Endothelial cell of umbilical vein (primary cell): ENCODE data around the gene CITED2. TPM values are rescaled to one million over a fixed set of nuclear protein-coding genes. Genes with fewer than 3 reads are reported as not detected.
A peak's percentile ranks its signal among the peaks of the same experiment; 100 is the strongest.
"Not testable (repeated sequence)": the region's sequence is repeated elsewhere in the genome, so short reads cannot be mapped to it uniquely, and the experiment has no call there.

Source experiments
- BruUV-seq: library from RNA; stranded (reverse); fragments of 400-500 nt; replicated peaks from 2 replicates; lab custom pipeline; 2021; lab: Mats Ljungman, UMichigan
- CTCF ChIA-PET: fragments of 300-600, 350-600 bp; sonication (Branson Sonifier 250); formaldehyde crosslinking; loops from one replicate; lab custom pipeline; 2021; ENCODE audit warnings: antibody characterized with exemption, inconsistent platforms; lab: Charles Lee
- POLR2A ChIA-PET: fragments of 300-600, 350-600 bp; sonication (Branson Sonifier 250); formaldehyde crosslinking; loops from one replicate; lab custom pipeline; 2021; ENCODE audit warnings: antibody characterized with exemption, inconsistent platforms; lab: Charles Lee
- DNase-seq: peaks from one replicate; pipeline ENCODE4 v3.0.0-alpha.2; 2011; ENCODE audit warnings: low read depth, low spot score
- FAIRE-seq: peaks from 2 replicates; lab custom pipeline; 2011; peaks lifted over from hg19 to GRCh38; lab: Jason Lieb, UNC
- H2AFZ ChIP-seq: 2 replicates; pipeline ENCODE4 v1.6.0; 2012; ENCODE audit warnings: low read depth, low read length, control low read depth, inconsistent platforms
- H3K27ac ChIP-seq: 2 replicates; pipeline ENCODE4 v1.5.1; 2011; ENCODE audit warnings: low read depth, mild to moderate bottlenecking, control low read depth, low read length, moderate library complexity; ENCODE audit not compliant: insufficient read depth
- H3K27me3 ChIP-seq, 2 experiments: 2 replicates each; pipeline versions ENCODE4 v1.6.0 to v1.6.1; 2011; ENCODE audit warnings: low read length in 2 of 2, mixed read lengths in 1 of 2; ENCODE audit not compliant: control insufficient read depth in 2 of 2, insufficient read depth in 2 of 2
- H3K36me3 ChIP-seq, 2 experiments: 2 replicates in 1 of 2; 3 replicates in 1 of 2; pipeline ENCODE4 v1.5.1; 2011; ENCODE audit warnings: low read length in 2 of 2, mild to moderate bottlenecking in 1 of 2, moderate library complexity in 1 of 2; ENCODE audit not compliant: control insufficient read depth in 2 of 2, insufficient read depth in 2 of 2; ENCODE audit errors: extremely low read depth in 1 of 2
- H3K4me1 ChIP-seq: 3 replicates; pipeline ENCODE4 v1.5.1; 2011; ENCODE audit warnings: mild to moderate bottlenecking, low read length; ENCODE audit not compliant: control insufficient read depth, insufficient read depth; ENCODE audit errors: extremely low read depth
- H3K4me2 ChIP-seq: 2 replicates; pipeline ENCODE4 v1.6.1; 2011; ENCODE audit warnings: low read length, control low read depth, mixed read lengths; ENCODE audit not compliant: insufficient read depth
- H3K4me3 ChIP-seq, 3 experiments: fragments of 200-600 bp in 1 of 3; sonication (generic), shearing (Covaris generic) in 1 of 3; replicated peaks in 1 of 3; 2 replicates each; pipeline ENCODE4 v1.5.1; 2011 to 2016; ENCODE audit warnings: control low read depth in 3 of 3, low read length in 3 of 3, mild to moderate bottlenecking in 2 of 3, inconsistent platforms in 1 of 3, low read depth in 1 of 3, moderate library complexity in 1 of 3; ENCODE audit not compliant: insufficient read depth in 1 of 3
- H3K79me2 ChIP-seq: 2 replicates; pipeline ENCODE4 v1.6.0; 2012; ENCODE audit warnings: low read length, inconsistent platforms; ENCODE audit not compliant: control insufficient read depth, insufficient read depth
- H3K9ac ChIP-seq: replicated peaks from 2 replicates; pipeline ENCODE3; 2011; ENCODE audit warnings: low read length, control low read depth; ENCODE audit not compliant: insufficient read depth; ENCODE audit errors: extremely low read depth
- H3K9me1 ChIP-seq: replicated peaks from 3 replicates; pipeline ENCODE4 v1.6.0; 2011; ENCODE audit warnings: mild to moderate bottlenecking, low read length; ENCODE audit not compliant: control insufficient read depth, insufficient read depth; ENCODE audit errors: extremely low read depth
- H3K9me3 ChIP-seq: replicated peaks from 2 replicates; pipeline ENCODE4 v1.5.1; 2012; ENCODE audit warnings: low read length, inconsistent platforms; ENCODE audit not compliant: control insufficient read depth, insufficient read depth
- H4K20me1 ChIP-seq: replicated peaks from 2 replicates; pipeline ENCODE3; 2011; ENCODE audit warnings: mild to moderate bottlenecking, low read length; ENCODE audit not compliant: control insufficient read depth, insufficient read depth; ENCODE audit errors: extremely low read depth
- EZH2 ChIP-seq: IDR thresholded peaks from 2 replicates; pipeline ENCODE4 v1.6.1; 2012; ENCODE audit warnings: borderline replicate concordance, low read depth, mild to moderate bottlenecking, moderate library complexity, low read length, inconsistent platforms; ENCODE audit not compliant: severe bottlenecking
- FOS ChIP-seq: IDR thresholded peaks from 2 replicates; pipeline ENCODE4 v1.6.1; 2011; ENCODE audit warnings: mild to moderate bottlenecking, low read length, moderate library complexity, borderline replicate concordance; ENCODE audit not compliant: insufficient read depth
- GATA2 ChIP-seq: IDR thresholded peaks from 2 replicates; pipeline ENCODE4 v1.7.0; 2011; ENCODE audit warnings: low read depth, mild to moderate bottlenecking, moderate library complexity, mixed read lengths, low read length; ENCODE audit not compliant: insufficient read length, insufficient read depth
- JUN ChIP-seq: IDR thresholded peaks from 2 replicates; pipeline ENCODE4 v1.6.1; 2011; ENCODE audit warnings: borderline replicate concordance, low read depth; ENCODE audit not compliant: insufficient read length, insufficient read depth
- MYC ChIP-seq: IDR thresholded peaks from one replicate; pipeline ENCODE4 v1.6.1; 2011; ENCODE audit warnings: mild to moderate bottlenecking, low read depth, low read length
- POLR2A ChIP-seq: IDR thresholded peaks from 2 replicates; pipeline ENCODE4 v1.6.1; 2012; ENCODE audit warnings: low read depth, mild to moderate bottlenecking, control low read depth, low read length
- POLR2AphosphoS5 ChIP-seq: IDR thresholded peaks from 2 replicates; pipeline ENCODE4 v1.6.1; 2012; ENCODE audit warnings: low read depth, mild to moderate bottlenecking, control low read depth, low read length, moderate library complexity; ENCODE audit not compliant: insufficient read depth
- dilution Hi-C: fragments of 300-500 bp; cut with MboI; formaldehyde crosslinking; loops from one replicate; pipeline ENCODE4 v1.15.0; 2019; ENCODE audit warnings: low sequenced_read_pairs; ENCODE audit not compliant: extremely low pct_ligation_motif_present
- intact Hi-C: fragments of 100-400 bp; cut with micrococcal nuclease; formaldehyde crosslinking; loops from one replicate; pipeline ENCODE4 v1.10.0; 2022
- polyA plus RNA-seq, 4 experiments: library from polyadenylated mRNA; depleted of rRNA in 3 of 4; stranded (reverse) in 3 of 4; unstranded in 1 of 4; fragments of >200 nt; gene quantifications; 2 replicates each; pipeline versions ENCODE4 v1.2.1 to v1.2.3, GENCODE V29; 2011 to 2012; ENCODE audit warnings: missing spikeins in 1 of 4
- total RNA-seq: library from RNA; stranded (reverse); gene quantifications from 2 replicates; pipeline ENCODE4 v1.2.3, GENCODE V29; 2021
- TF ChIP-seq, protein P1 (sequence below), 2 donors: IDR thresholded peaks; 1 replicate in 1 of 2; 2 replicates in 1 of 2; pipeline ENCODE4 v1.5.1; 2011; ENCODE audit warnings: low read length in 2 of 2, mild to moderate bottlenecking in 2 of 2, moderate library complexity in 2 of 2, control low read depth in 1 of 2, inconsistent platforms in 1 of 2, low read depth in 1 of 2; ENCODE audit not compliant: insufficient read depth in 1 of 2; ENCODE audit errors: extremely low read depth in 1 of 2

Gene CITED2
- total and polyA plus RNA-seq, 2 donors (not counting 3 experiments of a cell fraction or from before 2014, with no cell fraction given): 81.1 to 85.7 TPM

DNA sequence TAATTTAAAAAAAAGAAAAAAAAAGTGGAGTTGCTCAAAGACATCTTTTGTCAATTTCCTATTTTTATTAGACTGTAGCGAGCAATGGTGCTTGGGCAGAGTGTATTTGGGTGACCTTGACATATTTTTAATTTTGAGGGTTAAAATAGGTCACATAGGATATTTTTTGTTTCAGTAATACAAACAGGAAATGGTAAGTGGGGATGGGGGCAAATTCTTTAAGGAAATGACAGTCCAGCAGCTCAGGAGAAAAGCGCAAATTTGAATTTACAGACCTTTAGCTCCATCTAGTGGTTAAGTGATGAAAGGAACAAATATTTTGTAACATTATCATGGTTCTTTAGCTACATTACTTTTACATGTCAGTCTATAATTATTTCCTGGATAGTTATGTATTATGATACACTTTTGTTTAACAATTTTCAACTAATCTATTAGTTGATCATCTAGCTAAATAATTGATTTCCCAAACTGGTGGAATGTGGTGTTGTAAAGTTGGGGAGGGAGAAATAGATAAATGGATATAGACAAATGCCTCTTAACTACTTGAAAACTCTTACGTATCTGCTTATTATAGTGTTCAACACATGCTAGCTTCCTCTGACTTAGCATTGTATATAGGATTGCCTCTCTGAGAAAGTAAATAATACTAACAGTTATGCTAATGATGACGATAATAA lies 10.0 kb downstream of the CITED2 start:
- H3K27me3 ChIP-seq: no peaks in the 10 kb centered on the region
- FAIRE-seq (peak; percentile 76), DNase-seq (peak; percentile 66)
- ChIA-PET CTCF (interaction anchor here (0.5 to 2.6 kb wide), 69 partner anchors 8 to 1954 kb away, joined by 3 to 258 read pairs (median 4); partner anchors contain the start of genes CCDC28A, CITED2 and REPS1), POLR2A (interaction anchor here (0.6 to 0.9 kb wide), 2 partner anchors 145 to 324 kb away, joined by 3 to 4 read pairs; no protein-coding TSS in a partner anchor)
- H3K9me1 ChIP-seq: no peaks in the 10 kb centered on the region
- TF ChIP-seq MYC: no peak
- TF ChIP-seq FOS: no peak
- no peak for TF ChIP-seq EZH2
- TF ChIP-seq POLR2A: no peak
- TF ChIP-seq JUN: no peak
- TF ChIP-seq POLR2AphosphoS5: no peak
- TF ChIP-seq GATA2: no peak
- TF ChIP-seq, protein P1, sequence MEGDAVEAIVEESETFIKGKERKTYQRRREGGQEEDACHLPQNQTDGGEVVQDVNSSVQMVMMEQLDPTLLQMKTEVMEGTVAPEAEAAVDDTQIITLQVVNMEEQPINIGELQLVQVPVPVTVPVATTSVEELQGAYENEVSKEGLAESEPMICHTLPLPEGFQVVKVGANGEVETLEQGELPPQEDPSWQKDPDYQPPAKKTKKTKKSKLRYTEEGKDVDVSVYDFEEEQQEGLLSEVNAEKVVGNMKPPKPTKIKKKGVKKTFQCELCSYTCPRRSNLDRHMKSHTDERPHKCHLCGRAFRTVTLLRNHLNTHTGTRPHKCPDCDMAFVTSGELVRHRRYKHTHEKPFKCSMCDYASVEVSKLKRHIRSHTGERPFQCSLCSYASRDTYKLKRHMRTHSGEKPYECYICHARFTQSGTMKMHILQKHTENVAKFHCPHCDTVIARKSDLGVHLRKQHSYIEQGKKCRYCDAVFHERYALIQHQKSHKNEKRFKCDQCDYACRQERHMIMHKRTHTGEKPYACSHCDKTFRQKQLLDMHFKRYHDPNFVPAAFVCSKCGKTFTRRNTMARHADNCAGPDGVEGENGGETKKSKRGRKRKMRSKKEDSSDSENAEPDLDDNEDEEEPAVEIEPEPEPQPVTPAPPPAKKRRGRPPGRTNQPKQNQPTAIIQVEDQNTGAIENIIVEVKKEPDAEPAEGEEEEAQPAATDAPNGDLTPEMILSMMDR (IDR thresholded peaks at IDR 0.05; ENCODE audit: extremely low read depth in 1 of 2, insufficient read depth in 1 of 2, low read depth in 1 of 2, low read length in 2 of 2): peak; percentile 19 to 43
- peaks cover 18% of the 10 kb centered on the region for H3K4me1 ChIP-seq
- H2AFZ ChIP-seq: no peak overlapping the region
- dilution Hi-C loops (no loop called here), intact Hi-C loops (loop anchor here (1.0 to 10.0 kb wide), 11 partner anchors 114 to 1248 kb away; partner anchors contain the start of genes ABRACL and REPS1)
- no peak overlapping the region for H3K9ac ChIP-seq
- BruUV-seq: no TSS peak
- no peak overlapping the region for H3K4me3 ChIP-seq
- H3K79me2 ChIP-seq: no peaks in the 10 kb centered on the region
- H3K9me3 ChIP-seq: no peaks in the 10 kb centered on the region
- no peak overlapping the region for H3K27ac ChIP-seq
- no peaks in the 10 kb centered on the region for H4K20me1 ChIP-seq
- H3K36me3 ChIP-seq: no peaks in the 10 kb centered on the region
- H3K4me2 ChIP-seq: no peak overlapping the region

DNA sequence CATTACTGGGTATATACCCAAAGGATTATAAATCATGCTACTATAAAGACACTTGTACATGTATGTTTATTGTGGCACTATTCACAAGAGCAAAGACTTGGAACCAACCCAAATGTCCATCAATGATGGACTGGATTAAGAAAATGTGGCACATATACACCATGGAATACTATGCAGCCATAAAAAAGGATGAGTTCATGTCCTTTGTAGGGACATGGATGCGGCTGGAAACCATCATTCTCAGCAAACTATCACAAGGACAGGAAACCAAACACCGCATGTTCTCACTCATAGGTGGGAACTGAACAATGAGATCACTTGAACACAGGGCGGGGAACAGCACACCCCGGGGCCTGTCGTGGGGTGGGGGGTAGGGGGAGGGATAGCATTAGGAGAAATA lies 10.7 kb downstream of the CITED2 start:
- peaks cover 12% of the 10 kb centered on the region for H3K4me1 ChIP-seq
- H3K27ac ChIP-seq, H3K79me2 ChIP-seq, H3K9me1 ChIP-seq, H4K20me1 ChIP-seq, BruUV-seq, H3K4me2 ChIP-seq, H3K27me3 ChIP-seq, DNase-seq, H3K9me3 ChIP-seq, dilution Hi-C loops, H2AFZ ChIP-seq, H3K36me3 ChIP-seq, FAIRE-seq, H3K9ac ChIP-seq, H3K4me3 ChIP-seq: not testable (repeated sequence)
- ChIA-PET POLR2A (interaction anchor here (0.9 kb wide), 1 partner anchor 145 kb away, joined by 3 read pairs; no protein-coding TSS in a partner anchor), CTCF (interaction anchor here (0.6 to 2.6 kb wide), 53 partner anchors 8 to 1248 kb away, joined by 3 to 258 read pairs (median 4); partner anchors contain the start of genes CCDC28A, CITED2 and REPS1)
- intact Hi-C loops: loop anchor here (1.0 to 10.0 kb wide), 11 partner anchors 113 to 1247 kb away; partner anchors contain the start of genes ABRACL and REPS1
